ENCODE data around the gene CRTC3. TPM values are rescaled to one million over a fixed set of nuclear protein-coding genes. Genes with fewer than 3 reads are reported as not detected.

CRTC3 gene
- total RNA-seq, 1 experiment from 2014 or later: 5.3 TPM

GRCh38 chr15:90600954-90601353 is 71.2 kb downstream of the CRTC3 start:
- DNase-seq (ENCODE audit: low read depth): no peak
- in situ Hi-C loops (cut with HindIII; ENCODE audit: low pct_unique_long_range_greater_than_20kb, low sequenced_read_pairs): no loop called here

DNA sequence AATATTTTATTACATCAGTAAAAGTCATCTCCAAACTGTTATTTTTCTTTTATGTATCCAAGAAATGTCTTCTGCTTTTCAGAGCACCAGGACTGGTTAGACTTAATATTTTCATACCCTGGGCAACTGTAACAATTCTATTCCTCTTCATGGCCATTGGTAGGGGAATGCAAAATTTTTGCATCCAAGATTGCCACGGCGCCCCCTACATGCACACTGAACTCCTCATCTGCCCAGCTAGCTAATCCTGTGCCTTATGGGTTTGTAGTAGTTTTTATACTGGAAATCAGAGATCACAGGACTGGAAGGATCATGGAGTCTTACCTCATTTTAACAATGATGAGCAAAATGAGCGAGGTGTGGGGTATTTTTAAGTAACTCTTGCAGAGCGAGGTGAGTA is 74.2 kb downstream of the CRTC3 start:
- no peak for DNase-seq (ENCODE audit: low read depth)
- in situ Hi-C loops (cut with HindIII; ENCODE audit: low pct_unique_long_range_greater_than_20kb, low sequenced_read_pairs): no loop called here

DNA sequence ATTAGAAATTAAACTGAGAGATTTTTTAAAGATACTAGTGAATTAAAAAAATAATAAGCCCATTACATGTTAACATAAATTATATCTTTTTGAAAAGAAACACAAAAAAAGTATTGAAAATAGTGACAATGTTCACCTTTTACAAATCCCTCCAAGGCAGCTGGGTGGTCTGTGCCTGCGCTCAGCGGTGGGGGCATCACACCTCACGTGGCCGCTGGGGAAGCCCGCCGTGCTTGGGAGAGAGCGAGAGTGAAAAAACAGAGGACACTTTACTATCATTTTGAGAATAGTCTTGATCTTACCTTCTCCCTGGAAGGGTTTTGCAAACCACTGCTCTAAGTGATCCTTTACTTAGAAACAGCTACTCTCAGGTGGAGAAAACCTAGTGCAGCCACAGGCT is 76.9 kb downstream of the CRTC3 start:
- in situ Hi-C loops (cut with HindIII; ENCODE audit: low pct_unique_long_range_greater_than_20kb, low sequenced_read_pairs): no loop called here

DNA sequence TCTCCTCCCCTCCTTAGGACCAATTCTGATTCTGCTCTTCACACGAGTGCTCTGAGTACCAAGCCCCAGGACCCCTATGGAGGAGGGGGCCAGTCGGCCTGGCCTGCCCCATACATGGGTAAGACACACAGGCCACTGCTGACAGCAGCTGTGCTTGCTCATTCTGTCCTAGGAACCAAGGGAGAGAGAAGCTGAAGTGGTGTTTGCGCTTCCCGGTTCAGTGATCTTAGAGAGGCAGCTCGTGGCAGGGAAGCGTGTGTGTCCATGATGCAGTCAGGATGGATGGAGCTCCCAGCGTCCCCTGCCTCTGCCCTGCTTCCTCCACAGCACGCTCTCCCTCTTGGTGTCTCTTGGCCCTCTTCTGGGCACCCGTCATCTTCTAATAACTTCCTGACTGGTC is 77.6 kb downstream of the CRTC3 start:
- in situ Hi-C loops (cut with HindIII; ENCODE audit: low pct_unique_long_range_greater_than_20kb, low sequenced_read_pairs): no loop called here

More for the DNA sequence above, 76.9 kb downstream of the CRTC3 start:
- DNase-seq (ENCODE audit: low read depth): no peak

GRCh38 chr15:90609242-90610180 is 79.8 kb downstream of the CRTC3 start:
- no peak for DNase-seq (ENCODE audit: low read depth)
- in situ Hi-C loops (cut with HindIII; ENCODE audit: low pct_unique_long_range_greater_than_20kb, low sequenced_read_pairs): no loop called here

More for the DNA sequence above, 77.6 kb downstream of the CRTC3 start:
- DNase-seq (ENCODE audit: low read depth): no peak

DNA sequence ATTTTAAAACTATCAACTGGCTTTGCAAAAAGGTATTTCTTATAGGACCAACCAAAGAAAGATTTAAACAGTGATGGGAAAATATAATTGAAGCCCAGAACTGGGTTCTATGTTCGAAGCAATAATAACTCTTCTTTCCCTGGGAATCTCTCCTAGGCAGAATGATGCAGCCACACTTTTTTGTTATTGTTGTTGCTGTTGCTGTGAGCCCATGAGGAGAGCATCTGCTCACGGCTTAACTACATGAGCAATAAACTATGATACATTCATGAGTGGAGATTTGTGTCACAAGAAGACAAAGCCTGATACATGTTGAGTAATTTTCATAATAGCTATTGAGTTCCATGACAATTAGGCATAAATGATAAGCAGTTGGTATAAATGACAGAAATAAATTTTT is 80.5 kb downstream of the CRTC3 start:
- DNase-seq (ENCODE audit: low read depth): no peak
- in situ Hi-C loops (cut with HindIII; ENCODE audit: low pct_unique_long_range_greater_than_20kb, low sequenced_read_pairs): no loop called here

- no peak for DNase-seq (ENCODE audit: low read depth)
- in situ Hi-C loops (cut with HindIII; ENCODE audit: low pct_unique_long_range_greater_than_20kb, low sequenced_read_pairs): no loop called here
These were observed 81.4 kb downstream of the CRTC3 start for GRCh38 chr15:90611157-90611556.

DNA sequence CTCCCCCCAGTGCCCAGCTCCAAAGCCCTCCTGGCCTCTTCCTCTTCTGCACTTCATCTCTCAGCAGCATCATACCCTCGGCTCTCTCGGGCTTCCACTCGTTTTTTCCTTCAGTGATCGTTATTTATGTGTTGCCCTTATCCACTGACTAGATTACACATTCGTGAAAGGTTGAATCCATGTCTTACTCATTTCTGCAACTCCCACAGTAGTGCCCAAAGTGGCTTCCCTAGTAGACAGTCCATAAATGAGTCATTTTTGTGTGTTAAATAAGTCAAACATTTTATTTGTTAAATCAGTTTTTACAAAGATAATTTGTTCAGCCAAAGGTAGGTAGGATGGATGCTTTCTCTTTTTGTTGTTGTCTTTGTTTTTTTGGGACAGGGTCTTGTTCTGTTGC is 87.4 kb downstream of the CRTC3 start:
- in situ Hi-C loops (cut with HindIII; ENCODE audit: low pct_unique_long_range_greater_than_20kb, low sequenced_read_pairs): no loop called here
- no peak for DNase-seq (ENCODE audit: low read depth)

DNA sequence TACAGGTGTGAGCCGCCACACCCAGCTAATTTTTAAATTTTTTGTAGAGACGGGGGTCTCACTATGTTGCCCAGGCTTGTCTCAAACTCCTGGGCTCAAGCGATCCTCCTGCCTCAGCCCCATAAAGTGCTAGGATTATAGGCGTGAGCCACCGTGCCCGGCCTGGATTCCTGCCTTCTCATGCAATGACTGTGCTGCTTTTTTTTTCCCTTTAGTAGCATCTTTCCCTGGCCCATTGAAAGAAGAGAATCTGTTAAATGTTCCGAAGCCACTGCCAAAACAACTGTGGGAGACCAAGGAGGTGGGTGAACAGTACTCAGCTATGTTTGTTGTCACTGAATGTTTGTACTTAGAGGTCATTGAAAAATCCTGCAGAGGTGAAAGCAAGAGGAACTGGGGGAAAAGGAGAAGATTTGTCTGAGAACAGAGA is 88.0 kb downstream of the CRTC3 start:
- no peak for DNase-seq (ENCODE audit: low read depth)
- in situ Hi-C loops (cut with HindIII; ENCODE audit: low pct_unique_long_range_greater_than_20kb, low sequenced_read_pairs): no loop called here

DNA sequence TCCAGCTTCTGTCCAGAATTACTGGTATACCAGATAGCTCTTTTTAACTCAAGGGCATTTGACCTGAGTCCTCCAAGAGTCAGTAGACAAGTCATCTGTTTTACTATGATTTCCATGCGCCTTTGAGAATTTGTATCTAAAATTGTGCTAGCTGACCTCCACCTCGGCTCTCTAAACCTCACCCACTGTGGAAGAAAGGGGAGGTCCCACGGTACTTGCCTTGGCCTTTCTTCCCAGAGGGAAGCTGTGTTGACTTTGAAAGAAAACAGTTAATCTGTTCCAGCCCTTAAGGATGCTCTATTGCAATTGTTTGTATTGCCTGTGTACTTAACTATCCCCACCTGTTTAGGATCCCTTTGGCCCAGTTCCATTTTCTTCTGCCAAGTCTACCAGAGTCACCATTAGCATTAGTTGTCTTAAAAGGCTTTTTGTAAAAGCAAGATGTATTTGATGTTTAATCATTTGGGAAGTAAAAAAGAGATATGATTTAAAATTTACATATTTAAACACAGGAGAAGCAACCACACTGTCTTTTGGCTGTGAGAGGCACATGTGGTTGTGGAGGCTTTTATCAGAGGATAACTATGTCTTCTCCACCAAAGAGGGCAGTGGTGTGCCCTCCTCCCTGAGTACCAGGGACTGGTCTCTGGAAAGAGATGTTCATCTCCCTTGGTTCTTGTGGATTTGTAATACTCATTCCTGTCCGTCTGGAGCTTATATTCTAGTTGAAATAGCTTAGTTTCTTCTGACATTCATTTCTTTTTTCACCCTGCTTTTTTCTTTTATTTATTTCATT is 88.8 kb downstream of the CRTC3 start:
- in situ Hi-C loops (cut with HindIII; ENCODE audit: low pct_unique_long_range_greater_than_20kb, low sequenced_read_pairs): no loop called here
- DNase-seq (ENCODE audit: low read depth): no peak

GRCh38 chr15:90619468-90619867 is 89.7 kb downstream of the CRTC3 start:
- in situ Hi-C loops (cut with HindIII; ENCODE audit: low pct_unique_long_range_greater_than_20kb, low sequenced_read_pairs): no loop called here
- no peak for DNase-seq (ENCODE audit: low read depth)

- in situ Hi-C loops (cut with HindIII; ENCODE audit: low pct_unique_long_range_greater_than_20kb, low sequenced_read_pairs): no loop called here
- DNase-seq (ENCODE audit: low read depth): no peak
These were observed 90.2 kb downstream of the CRTC3 start for GRCh38 chr15:90619939-90620338.

DNA sequence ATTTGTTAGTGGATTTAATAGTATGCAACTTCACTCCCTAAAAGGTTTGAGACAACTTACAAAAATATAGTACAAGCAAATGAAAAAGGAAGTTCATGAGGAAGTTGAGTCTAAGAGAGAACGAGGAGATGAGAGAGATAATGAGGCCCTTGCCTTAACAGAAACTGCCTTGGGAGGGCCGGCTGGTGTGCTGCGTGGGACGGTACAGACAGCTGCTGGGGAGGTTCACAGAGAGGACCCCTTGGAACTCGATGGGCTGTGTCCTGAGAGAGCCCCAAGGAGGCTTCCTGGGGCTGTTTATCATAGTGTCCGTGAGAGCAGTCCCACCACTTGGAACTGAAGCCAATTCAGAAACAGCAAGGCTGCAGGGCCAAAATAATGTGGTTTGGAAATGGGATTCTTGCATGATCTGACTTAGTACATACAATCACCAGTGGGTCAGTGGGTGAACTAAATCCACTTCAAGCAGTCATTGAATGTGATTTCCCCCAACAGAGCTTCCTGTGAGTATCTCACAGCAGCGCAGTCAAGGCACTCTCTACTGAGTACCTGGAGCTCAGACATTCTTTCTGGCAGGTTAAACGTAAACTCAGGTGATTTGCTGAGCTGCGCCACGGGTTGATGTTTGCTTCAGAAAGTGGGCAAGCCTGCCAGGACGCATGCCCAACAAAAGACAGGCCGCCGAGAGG is 90.8 kb downstream of the CRTC3 start:
- in situ Hi-C loops (cut with HindIII; ENCODE audit: low pct_unique_long_range_greater_than_20kb, low sequenced_read_pairs): no loop called here
- DNase-seq (ENCODE audit: low read depth): no peak

DNA sequence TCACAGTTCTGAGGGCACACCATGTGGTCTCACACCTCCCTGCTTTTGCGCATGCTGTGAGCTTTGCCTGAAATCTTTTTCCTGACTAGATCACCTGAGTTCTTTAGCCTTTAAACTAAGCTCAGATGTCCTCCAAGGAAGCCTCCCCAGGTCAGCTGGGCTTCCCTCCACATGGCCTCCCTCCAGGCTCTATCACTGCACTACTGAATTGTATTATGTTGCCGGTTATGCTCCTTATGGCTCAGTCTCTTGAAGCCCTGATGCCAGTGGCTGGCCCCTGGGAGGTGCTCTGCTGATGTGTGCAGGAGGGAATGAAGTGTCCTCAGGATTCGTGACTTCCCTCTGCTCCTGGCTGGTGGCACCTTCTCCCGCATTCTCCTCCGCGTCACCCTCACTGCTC is 94.1 kb downstream of the CRTC3 start:
- in situ Hi-C loops (cut with HindIII; ENCODE audit: low pct_unique_long_range_greater_than_20kb, low sequenced_read_pairs): no loop called here
- no peak for DNase-seq (ENCODE audit: low read depth)

DNA sequence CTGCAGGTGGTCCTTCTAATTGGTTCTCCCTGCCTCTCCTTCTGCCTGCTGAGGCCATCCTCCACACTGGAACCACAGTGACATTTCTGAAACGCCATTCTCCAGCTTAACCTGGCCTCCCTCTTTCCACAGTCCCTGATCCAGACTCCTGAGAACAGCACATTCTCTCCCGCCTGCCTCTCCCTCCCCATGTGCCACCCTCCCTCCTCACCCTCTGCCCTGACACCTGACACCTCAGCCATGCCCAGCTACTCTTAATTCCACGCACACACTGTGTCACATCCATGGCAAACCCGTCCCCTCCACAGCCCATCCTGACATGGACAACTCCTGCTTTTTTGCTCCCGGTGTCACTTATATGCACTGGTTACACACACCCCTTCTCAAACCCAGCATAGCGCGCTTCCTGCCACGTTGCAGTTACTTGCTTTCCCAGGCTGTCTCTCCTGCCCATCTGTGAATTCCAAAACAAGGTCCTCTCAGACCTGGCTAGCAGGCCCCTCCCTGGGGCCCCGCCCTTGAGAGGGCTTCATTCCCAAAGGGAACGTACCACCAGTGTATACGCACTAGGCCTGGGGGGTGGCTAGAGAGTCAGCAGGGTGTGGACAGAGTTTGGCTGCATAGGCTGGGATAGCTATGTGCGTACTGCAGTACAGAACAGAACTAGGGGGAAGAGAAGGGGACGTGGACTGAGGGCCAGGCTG is 94.7 kb downstream of the CRTC3 start:
- no peak for DNase-seq (ENCODE audit: low read depth)
- in situ Hi-C loops (cut with HindIII; ENCODE audit: low pct_unique_long_range_greater_than_20kb, low sequenced_read_pairs): no loop called here

GRCh38 chr15:90625037-90625436 is 95.3 kb downstream of the CRTC3 start:
- DNase-seq (ENCODE audit: low read depth): no peak
- in situ Hi-C loops (cut with HindIII; ENCODE audit: low pct_unique_long_range_greater_than_20kb, low sequenced_read_pairs): no loop called here

DNA sequence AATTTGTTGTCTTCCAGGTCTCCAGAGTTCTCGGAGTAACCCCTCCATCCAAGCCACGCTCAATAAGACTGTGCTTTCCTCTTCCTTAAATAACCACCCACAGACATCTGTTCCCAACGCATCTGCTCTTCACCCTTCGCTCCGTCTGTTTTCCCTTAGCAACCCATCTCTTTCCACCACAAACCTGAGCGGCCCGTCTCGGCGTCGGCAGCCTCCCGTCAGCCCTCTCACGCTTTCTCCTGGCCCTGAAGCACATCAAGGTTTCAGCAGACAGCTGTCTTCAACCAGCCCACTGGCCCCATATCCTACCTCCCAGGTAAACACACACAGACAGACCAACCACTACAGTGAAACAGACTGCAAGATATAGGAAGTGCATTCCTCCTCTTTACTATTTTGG is 99.5 kb downstream of the CRTC3 start:
- DNase-seq (ENCODE audit: low read depth): no peak
- in situ Hi-C loops (cut with HindIII; ENCODE audit: low pct_unique_long_range_greater_than_20kb, low sequenced_read_pairs): no loop called here

GRCh38 chr15:90633360-90633759 is 103.6 kb downstream of the CRTC3 start:
- no peak for DNase-seq (ENCODE audit: low read depth)
- in situ Hi-C loops (cut with HindIII; ENCODE audit: low pct_unique_long_range_greater_than_20kb, low sequenced_read_pairs): no loop called here
